HG02885 (cell line): ENCODE results near the gene TXNRD3.

Source experiments
- ATAC-seq: cut with Tn5 transposase; IDR thresholded peaks from one replicate; pipeline ENCODE4 v1.9.1; 2021; ENCODE audit warnings: mild to moderate bottlenecking; ENCODE audit not compliant: unreplicated experiment, poor library complexity

The TXNRD3 gene

GRCh38 chr3:126557415-126557745, 97.5 kb downstream of the TXNRD3 start:
- no peak for ATAC-seq
